ENCODE measurements around the gene GNAQ.

GNAQ gene

DNA sequence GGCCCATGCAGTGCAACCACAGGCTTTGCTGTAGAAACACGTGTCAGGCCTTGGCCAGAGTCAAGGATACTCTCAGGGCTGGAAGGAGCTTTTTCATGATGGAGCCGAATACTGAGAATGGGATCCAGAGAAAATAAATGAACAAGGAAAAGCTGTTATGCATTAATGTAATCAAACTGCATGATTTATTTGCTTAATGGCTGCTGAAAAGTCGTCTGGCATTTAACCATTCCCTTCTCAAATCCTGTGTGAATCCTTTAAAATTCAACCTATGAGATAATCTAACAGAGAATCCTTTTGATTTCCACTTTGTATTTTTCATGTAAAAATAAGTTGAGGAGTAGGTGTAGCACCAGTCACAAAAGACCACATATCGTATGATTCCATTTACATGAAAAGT, 359.4 kb downstream of the GNAQ start:
- no peak for TF ChIP-seq POLR2A (IDR thresholded peaks at IDR 0.05; ENCODE audit: extremely low read depth, insufficient read length)
- TF ChIP-seq, protein P1, sequence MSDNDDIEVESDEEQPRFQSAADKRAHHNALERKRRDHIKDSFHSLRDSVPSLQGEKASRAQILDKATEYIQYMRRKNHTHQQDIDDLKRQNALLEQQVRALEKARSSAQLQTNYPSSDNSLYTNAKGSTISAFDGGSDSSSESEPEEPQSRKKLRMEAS (IDR thresholded peaks at IDR 0.05; ENCODE audit: low read depth, low read length): no peak
- TF ChIP-seq, protein P2, sequence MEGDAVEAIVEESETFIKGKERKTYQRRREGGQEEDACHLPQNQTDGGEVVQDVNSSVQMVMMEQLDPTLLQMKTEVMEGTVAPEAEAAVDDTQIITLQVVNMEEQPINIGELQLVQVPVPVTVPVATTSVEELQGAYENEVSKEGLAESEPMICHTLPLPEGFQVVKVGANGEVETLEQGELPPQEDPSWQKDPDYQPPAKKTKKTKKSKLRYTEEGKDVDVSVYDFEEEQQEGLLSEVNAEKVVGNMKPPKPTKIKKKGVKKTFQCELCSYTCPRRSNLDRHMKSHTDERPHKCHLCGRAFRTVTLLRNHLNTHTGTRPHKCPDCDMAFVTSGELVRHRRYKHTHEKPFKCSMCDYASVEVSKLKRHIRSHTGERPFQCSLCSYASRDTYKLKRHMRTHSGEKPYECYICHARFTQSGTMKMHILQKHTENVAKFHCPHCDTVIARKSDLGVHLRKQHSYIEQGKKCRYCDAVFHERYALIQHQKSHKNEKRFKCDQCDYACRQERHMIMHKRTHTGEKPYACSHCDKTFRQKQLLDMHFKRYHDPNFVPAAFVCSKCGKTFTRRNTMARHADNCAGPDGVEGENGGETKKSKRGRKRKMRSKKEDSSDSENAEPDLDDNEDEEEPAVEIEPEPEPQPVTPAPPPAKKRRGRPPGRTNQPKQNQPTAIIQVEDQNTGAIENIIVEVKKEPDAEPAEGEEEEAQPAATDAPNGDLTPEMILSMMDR (IDR thresholded peaks at IDR 0.05; ENCODE audit: low read depth, low read length): no peak
- TF ChIP-seq MYC (IDR thresholded peaks at IDR 0.05; ENCODE audit: low read depth, low read length): no peak
- H3K4me3 ChIP-seq (ENCODE audit: low read depth, low read length): no peak overlapping the region
- no peak for DNase-seq (ENCODE audit: low read depth)

DNA sequence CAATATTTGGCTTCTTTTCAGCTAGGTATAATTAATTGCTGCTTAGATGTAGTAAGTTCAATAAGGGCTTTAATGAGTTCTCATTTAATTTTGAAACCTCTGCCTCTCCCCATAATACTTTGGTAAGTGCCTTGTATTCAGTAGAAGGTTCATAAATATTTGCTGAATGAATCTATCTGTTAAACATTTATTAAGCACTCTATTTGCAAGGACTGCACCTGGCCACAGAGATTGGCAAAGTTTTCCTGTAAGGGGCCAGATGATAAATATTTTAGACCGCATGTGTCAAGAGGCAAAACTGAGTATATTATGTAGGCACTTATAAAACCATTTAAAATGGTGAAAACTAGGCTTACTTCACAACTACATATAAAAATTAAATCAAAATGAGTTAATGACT, 364.5 kb downstream of the GNAQ start:
- TF ChIP-seq, protein P2 (IDR thresholded peaks at IDR 0.05; ENCODE audit: low read depth, low read length): no peak
- DNase-seq (ENCODE audit: low read depth): no peak
- H3K4me3 ChIP-seq (ENCODE audit: low read depth, low read length): no peak overlapping the region
